H1 (cell line): ENCODE results near the gene DHCR7. TPM values are rescaled to one million over a fixed set of nuclear protein-coding genes. Genes with fewer than 3 reads are reported as not detected.

Experiments used
- CTCF ChIA-PET: fragments of 300-600 bp; sonication (Branson Sonifier 250); formaldehyde crosslinking; loops from one replicate; lab custom pipeline; 2021; ENCODE audit not compliant: partially characterized antibody; lab: Charles Lee
- POLR2A ChIA-PET: fragments of 300-600 bp; sonication (Branson Sonifier 250); formaldehyde crosslinking; loops from one replicate; lab custom pipeline; 2021; ENCODE audit warnings: inconsistent platforms; ENCODE audit not compliant: partially characterized antibody; lab: Charles Lee
- DNase-seq, 2 experiments: peaks; one replicate each; pipeline versions ENCODE4 v3.0.0 to v3.0.0-alpha.2; 2010 to 2022; ENCODE audit warnings: low spot score in 2 of 2, low read depth in 1 of 2, mixed read lengths in 1 of 2
- FAIRE-seq: peaks from 2 replicates; lab custom pipeline; 2011; peaks lifted over from hg19 to GRCh38; lab: Jason Lieb, UNC
- H2AFZ ChIP-seq: 2 replicates; pipeline ENCODE4 v1.8.1; 2012; ENCODE audit warnings: low read length, inconsistent platforms
- H2AK5ac ChIP-seq: 2 replicates; pipeline ENCODE4 v1.6.1; 2013; ENCODE audit warnings: low read depth, low read length
- H2BK120ac ChIP-seq: replicated peaks from 2 replicates; pipeline ENCODE3; 2013; ENCODE audit warnings: low read depth, low read length, inconsistent platforms
- H2BK12ac ChIP-seq: 2 replicates; pipeline ENCODE4 v1.6.1; 2013; ENCODE audit warnings: low read depth, low read length
- H2BK15ac ChIP-seq: 2 replicates; pipeline ENCODE4 v1.6.1; 2013; ENCODE audit warnings: low read length
- H2BK20ac ChIP-seq: 2 replicates; pipeline ENCODE4 v1.6.1; 2013; ENCODE audit warnings: low read length
- H2BK5ac ChIP-seq: 2 replicates; pipeline ENCODE4 v1.6.1; 2013; ENCODE audit warnings: low read depth, low read length
- H3K14ac ChIP-seq: 2 replicates; pipeline ENCODE4 v1.6.1; 2013; ENCODE audit warnings: inconsistent platforms; ENCODE audit not compliant: insufficient read length
- H3K18ac ChIP-seq: 2 replicates; pipeline ENCODE4 v1.6.1; 2013; ENCODE audit warnings: low read length; ENCODE audit errors: extremely low read depth
- H3K23ac ChIP-seq: 2 replicates; pipeline ENCODE4 v1.6.1; 2013; ENCODE audit warnings: inconsistent platforms; ENCODE audit not compliant: insufficient read length
- H3K23me2 ChIP-seq: 2 replicates; pipeline ENCODE4 v1.6.1; 2013; ENCODE audit warnings: low read depth, low read length
- H3K27ac ChIP-seq: 2 replicates; pipeline ENCODE4 v1.6.1; 2011; ENCODE audit warnings: low read depth, low read length, inconsistent platforms
- H3K27me3 ChIP-seq, 4 experiments: replicated peaks in 1 of 4; 1 replicate in 1 of 4; 2 replicates in 3 of 4; pipeline versions ENCODE4 v1.6.1 to v1.8.1; 2011 to 2013; ENCODE audit warnings: low read length in 3 of 4, mild to moderate bottlenecking in 3 of 4, inconsistent platforms in 2 of 4, mixed read lengths in 2 of 4, moderate library complexity in 1 of 4; ENCODE audit not compliant: control insufficient read depth in 3 of 4, insufficient read depth in 3 of 4; ENCODE audit errors: extremely low read depth in 1 of 4
- H3K36me3 ChIP-seq, 4 experiments: 2 replicates each; pipeline versions ENCODE4 v1.6.1 to v1.8.1; 2011 to 2013; ENCODE audit warnings: mild to moderate bottlenecking in 4 of 4, low read length in 3 of 4, moderate library complexity in 2 of 4, control low read depth in 1 of 4, inconsistent platforms in 1 of 4; ENCODE audit not compliant: insufficient read depth in 4 of 4, control insufficient read depth in 2 of 4
- H3K4ac ChIP-seq: replicated peaks from 2 replicates; pipeline ENCODE3; 2013; ENCODE audit warnings: low read length, low read depth, mixed read lengths, inconsistent platforms; ENCODE audit not compliant: insufficient read length
- H3K4me1 ChIP-seq, 4 experiments: replicated peaks in 1 of 4; 1 replicate in 1 of 4; 2 replicates in 3 of 4; pipeline versions ENCODE4 v1.6.1 to v1.8.1; 2011 to 2013; ENCODE audit warnings: low read length in 3 of 4, inconsistent platforms in 2 of 4, mixed read lengths in 1 of 4; ENCODE audit not compliant: insufficient read depth in 4 of 4, control insufficient read depth in 3 of 4
- H3K4me2 ChIP-seq, 2 experiments: 2 replicates each; pipeline versions ENCODE4 v1.6.1 to v1.8.1; 2011 to 2013; ENCODE audit warnings: low read depth in 2 of 2, low read length in 2 of 2, control low read depth in 1 of 2, inconsistent platforms in 1 of 2, mild to moderate bottlenecking in 1 of 2; ENCODE audit not compliant: insufficient read depth in 1 of 2
- H3K4me3 ChIP-seq, 4 experiments: fragments of 200-600, 300-600 bp in 1 of 4; sonication (generic), shearing (Covaris generic), sonication (Bioruptor Twin) in 1 of 4; 2 replicates each; pipeline versions ENCODE4 v1.5.1 to v1.8.1; 2011 to 2016; ENCODE audit warnings: low read length in 4 of 4, low read depth in 3 of 4, control low read depth in 2 of 4, inconsistent platforms in 2 of 4, mild to moderate bottlenecking in 2 of 4, mixed read lengths in 1 of 4, moderate library complexity in 1 of 4; ENCODE audit not compliant: insufficient read depth in 2 of 4; ENCODE audit errors: extremely low read depth in 1 of 4
- H3K56ac ChIP-seq: replicated peaks from 2 replicates; pipeline ENCODE3; 2013; ENCODE audit warnings: low read depth, mild to moderate bottlenecking, mixed read lengths, low read length, inconsistent platforms; ENCODE audit not compliant: insufficient read length
- H3K79me1 ChIP-seq: 2 replicates; pipeline ENCODE4 v1.6.1; 2013; ENCODE audit warnings: low read depth, low read length, control low read depth
- H3K79me2 ChIP-seq, 2 experiments: 2 replicates each; pipeline versions ENCODE4 v1.6.1 to v1.8.1; 2012 to 2013; ENCODE audit warnings: low read length in 2 of 2, mild to moderate bottlenecking in 2 of 2, inconsistent platforms in 1 of 2; ENCODE audit not compliant: insufficient read depth in 2 of 2, control insufficient read depth in 1 of 2
- H3K9ac ChIP-seq, 4 experiments: replicated peaks in 1 of 4; 1 replicate in 1 of 4; 2 replicates in 3 of 4; pipeline versions ENCODE4 v1.6.1 to v1.8.1; 2011 to 2013; ENCODE audit warnings: low read depth in 3 of 4, low read length in 3 of 4, control low read depth in 2 of 4, mild to moderate bottlenecking in 2 of 4, moderate library complexity in 2 of 4, inconsistent platforms in 1 of 4; ENCODE audit errors: extremely low read depth in 1 of 4
- H3K9me3 ChIP-seq, 2 experiments: 2 replicates each; pipeline versions ENCODE4 v1.6.1 to v1.8.1; 2012 to 2013; ENCODE audit warnings: mild to moderate bottlenecking in 2 of 2, moderate library complexity in 2 of 2, control low read depth in 1 of 2, inconsistent platforms in 1 of 2, low read depth in 1 of 2, low read length in 1 of 2, mixed read lengths in 1 of 2; ENCODE audit not compliant: insufficient read depth in 2 of 2
- H4K20me1 ChIP-seq, 2 experiments: replicated peaks in 1 of 2; 2 replicates each; pipeline versions ENCODE3 to v1.8.1; 2011 to 2013; ENCODE audit warnings: inconsistent platforms in 2 of 2, low read length in 2 of 2, mild to moderate bottlenecking in 1 of 2; ENCODE audit not compliant: insufficient read depth in 2 of 2, control insufficient read depth in 1 of 2
- H4K5ac ChIP-seq: 2 replicates; pipeline ENCODE4 v1.6.1; 2013; ENCODE audit warnings: low read length, low read depth, mixed read lengths, inconsistent platforms; ENCODE audit not compliant: insufficient read length
- H4K8ac ChIP-seq: 2 replicates; pipeline ENCODE4 v1.8.0; 2013; ENCODE audit warnings: mild to moderate bottlenecking, moderate library complexity, low read length, inconsistent platforms; ENCODE audit not compliant: insufficient read depth; ENCODE audit errors: extremely low read depth
- H4K91ac ChIP-seq: replicated peaks from 2 replicates; pipeline ENCODE3; 2013; ENCODE audit warnings: low read length, mixed read lengths, inconsistent platforms; ENCODE audit not compliant: insufficient read length
- CTBP2 ChIP-seq: IDR thresholded peaks from 2 replicates; pipeline ENCODE4 v1.7.0; 2011; ENCODE audit warnings: borderline replicate concordance, mild to moderate bottlenecking, moderate library complexity, mixed read lengths, low read length; ENCODE audit not compliant: insufficient read depth, insufficient read length
- EGR1 ChIP-seq: IDR thresholded peaks from 2 replicates; pipeline ENCODE4 v1.6.1; 2011; ENCODE audit warnings: low read depth, low read length, borderline replicate concordance
- MAFK ChIP-seq: IDR thresholded peaks from 2 replicates; pipeline ENCODE4 v1.6.1; 2012; ENCODE audit warnings: low read depth, mild to moderate bottlenecking, improper control_type of control experiment, low read length
- SIRT6 ChIP-seq: IDR thresholded peaks from one replicate; pipeline ENCODE4 v1.7.1; 2012; ENCODE audit warnings: low read length, inconsistent platforms
- SIX5 ChIP-seq: IDR thresholded peaks from 2 replicates; pipeline ENCODE4 v1.6.1; 2011; ENCODE audit warnings: mild to moderate bottlenecking, low read depth, low read length
- SP2 ChIP-seq: IDR thresholded peaks from 2 replicates; pipeline ENCODE4 v1.6.1; 2012; ENCODE audit warnings: mild to moderate bottlenecking, low read length, inconsistent platforms
- TAF7 ChIP-seq: optimal IDR thresholded peaks from 2 replicates; pipeline ENCODE3; 2011; ENCODE audit warnings: low read depth, mild to moderate bottlenecking, inconsistent platforms, low read length, moderate library complexity, borderline replicate concordance
- WGBS, 2 experiments: shearing (Covaris generic) in 1 of 2; methylation state at CpG; one replicate each; pipeline versions ENCODE4 v1.1.6 to v1.1.7; 2013 to 2015; ENCODE audit warnings: low lambda C conversion rate in 2 of 2, mixed read lengths in 2 of 2, inconsistent platforms in 1 of 2, low coverage in 1 of 2, missing lambda C conversion rate in 1 of 2; ENCODE audit not compliant: insufficient replicate concordance in 2 of 2, insufficient coverage in 1 of 2, insufficient read length in 1 of 2; ENCODE audit errors: extremely low coverage in 1 of 2, missing lambda C conversion rate in 1 of 2; 5-methylcytosine and 5-hydroxymethylcytosine counted together
- polyA plus RNA-seq, 7 experiments: library from polyadenylated mRNA; depleted of rRNA in 3 of 7; stranded (reverse) in 5 of 7; unstranded in 2 of 7; fragments of >200 nt in 5 of 7; fragments of 200-250 nt in 2 of 7; gene quantifications; 1 replicate in 5 of 7; 2 replicates in 1 of 7; 4 replicates in 1 of 7; pipeline versions ENCODE4 v1.2.1 to v1.2.3, GENCODE V29; 2011 to 2013; ENCODE audit warnings: missing spikeins in 2 of 7, mixed read lengths in 2 of 7
- total RNA-seq: library from RNA; stranded (reverse); fragmentation: NEBNext Ultra II Directional; extraction: Animal tissue kit (Norgen Biotek cat#: 25700); gene quantifications from 2 replicates; pipeline ENCODE4 v1.2.1, GENCODE V29; 2021
- TF ChIP-seq, protein P1 (sequence below): IDR thresholded peaks from 2 replicates; pipeline ENCODE4 v1.6.1; 2011; ENCODE audit warnings: low read length, improper control_type of control experiment

The DHCR7 gene
- total and polyA plus RNA-seq, 2 of the 8 experiments (the other 6 are each of a cell fraction or from before 2014, with no cell fraction given) = 144 to 157 TPM

DNA sequence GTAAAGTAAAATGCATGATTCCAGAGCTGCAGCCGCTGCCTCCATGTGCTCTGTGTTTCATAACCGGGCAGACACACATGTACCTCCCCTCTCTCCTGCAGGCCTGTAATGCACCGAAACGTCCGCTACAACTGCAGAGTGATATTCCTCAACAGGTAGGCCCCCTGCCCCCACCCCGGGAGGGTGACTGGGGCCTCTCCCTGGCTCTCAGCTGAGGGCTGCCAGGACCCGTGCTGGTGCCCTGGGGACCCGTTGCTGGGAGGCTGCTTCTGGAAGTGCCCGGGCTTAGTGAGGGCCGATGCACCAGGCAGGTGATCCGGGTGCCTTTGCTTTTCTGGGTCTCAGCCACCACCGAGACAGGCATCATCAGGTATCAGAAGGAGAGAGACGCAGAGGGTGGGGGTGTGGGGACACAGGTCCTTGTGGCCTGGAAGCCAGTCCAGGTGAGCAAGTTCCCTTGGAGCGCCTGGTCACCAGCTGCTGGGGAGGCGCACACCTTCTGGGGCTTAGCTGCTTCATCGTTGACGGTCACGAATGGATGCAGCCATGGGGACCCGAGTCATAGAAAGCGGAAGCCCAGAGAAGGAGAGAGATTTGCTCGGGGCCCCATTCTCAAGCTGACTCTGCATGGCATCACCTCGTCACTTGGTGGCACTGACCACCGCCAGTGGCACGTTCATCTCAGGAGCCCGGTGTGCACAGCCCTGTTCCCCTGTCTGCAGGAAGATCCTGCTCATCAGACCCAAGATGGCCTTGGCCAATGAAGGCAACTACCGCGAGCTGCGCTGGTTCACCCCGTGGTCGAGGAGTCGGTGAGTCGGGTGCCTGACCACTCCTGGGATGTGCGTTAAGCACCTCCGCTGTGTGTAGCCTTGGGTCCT, 15.4 kb upstream of the DHCR7 start:
- 91% methylated on average over 34 of the region's 34 CpGs; no CpG with 5 or more reads in 1 of the 2 experiments for WGBS, 2 experiments
- H2BK120ac ChIP-seq = no peak overlapping the region
- H3K4me2 ChIP-seq = no peak overlapping the region
- DNase-seq = no peak
- no peaks in the 10 kb centered on the region for H3K79me1 ChIP-seq
- no peaks in the 10 kb centered on the region for H3K23me2 ChIP-seq
- no peak overlapping the region for H4K5ac ChIP-seq
- peaks cover 3 to 9% of the 10 kb centered on the region in 2 experiments for H4K20me1 ChIP-seq
- no peak overlapping the region for H3K9ac ChIP-seq
- no peak overlapping the region for H2BK12ac ChIP-seq
- no peak overlapping the region for H2BK15ac ChIP-seq
- H2AFZ ChIP-seq = no peak overlapping the region
- no peak overlapping the region for H3K56ac ChIP-seq
- no peak overlapping the region for H2AK5ac ChIP-seq
- no peak overlapping the region for H3K4ac ChIP-seq
- H3K79me2 ChIP-seq = no peaks in the 10 kb centered on the region
- peaks cover 0 to 3% (median 0%) of the 10 kb centered on the region in 4 experiments; a peak in 1 of 7 replicates for H3K4me1 ChIP-seq
- no peak overlapping the region for H4K91ac ChIP-seq
- H2BK5ac ChIP-seq = no peak overlapping the region
- no peak overlapping the region for H2BK20ac ChIP-seq
- peaks cover 0 to under 1% of the 10 kb centered on the region in 2 experiments; a peak in 2 of 4 replicates for H3K9me3 ChIP-seq
- no peak overlapping the region for H3K18ac ChIP-seq
- ChIA-PET POLR2A (interaction anchor here (0.7 to 1.3 kb wide), 3 partner anchors 11 to 16 kb away, joined by 4 read pairs; no protein-coding TSS in a partner anchor), CTCF (interaction anchor here (1.0 kb wide), 1 partner anchor 100 kb away, joined by 3 read pairs; no protein-coding TSS in a partner anchor)
- no peak overlapping the region for H3K23ac ChIP-seq
- no peak overlapping the region for H3K27ac ChIP-seq
- no peak overlapping the region for H3K14ac ChIP-seq
- peaks cover 4 to 13% (median 12%) of the 10 kb centered on the region in 4 experiments; a peak in 6 of 8 replicates for H3K36me3 ChIP-seq
- FAIRE-seq = no peak
- no peak overlapping the region for H3K4me3 ChIP-seq
- no peak overlapping the region for H4K8ac ChIP-seq
- H3K27me3 ChIP-seq = no peaks in the 10 kb centered on the region
- TF ChIP-seq CTBP2 (no peak), MAFK (no peak), EGR1 (no peak), TAF7 (no peak), SIRT6 (no peak), SP2 (no peak), SIX5 (no peak)
- TF ChIP-seq, protein P1, sequence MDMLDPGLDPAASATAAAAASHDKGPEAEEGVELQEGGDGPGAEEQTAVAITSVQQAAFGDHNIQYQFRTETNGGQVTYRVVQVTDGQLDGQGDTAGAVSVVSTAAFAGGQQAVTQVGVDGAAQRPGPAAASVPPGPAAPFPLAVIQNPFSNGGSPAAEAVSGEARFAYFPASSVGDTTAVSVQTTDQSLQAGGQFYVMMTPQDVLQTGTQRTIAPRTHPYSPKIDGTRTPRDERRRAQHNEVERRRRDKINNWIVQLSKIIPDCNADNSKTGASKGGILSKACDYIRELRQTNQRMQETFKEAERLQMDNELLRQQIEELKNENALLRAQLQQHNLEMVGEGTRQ = no peak
